H1 (cell line): Measurements from ENCODE around the gene AGBL1. TPM values are rescaled to one million over a fixed set of nuclear protein-coding genes. Genes with fewer than 3 reads are reported as not detected.

Experiments
- CTCF ChIA-PET: fragments of 300-600 bp; sonication (Branson Sonifier 250); formaldehyde crosslinking; loops from one replicate; lab custom pipeline; 2021; ENCODE audit not compliant: partially characterized antibody; lab: Charles Lee
- POLR2A ChIA-PET: fragments of 300-600 bp; sonication (Branson Sonifier 250); formaldehyde crosslinking; loops from one replicate; lab custom pipeline; 2021; ENCODE audit warnings: inconsistent platforms; ENCODE audit not compliant: partially characterized antibody; lab: Charles Lee
- DNase-seq, 2 experiments: peaks; one replicate each; pipeline versions ENCODE4 v3.0.0 to v3.0.0-alpha.2; 2010 to 2022; ENCODE audit warnings: low spot score in 2 of 2, low read depth in 1 of 2, mixed read lengths in 1 of 2
- FAIRE-seq: peaks from 2 replicates; lab custom pipeline; 2011; peaks lifted over from hg19 to GRCh38; lab: Jason Lieb, UNC
- H2AFZ ChIP-seq: 2 replicates; pipeline ENCODE4 v1.8.1; 2012; ENCODE audit warnings: low read length, inconsistent platforms
- H2AK5ac ChIP-seq: 2 replicates; pipeline ENCODE4 v1.6.1; 2013; ENCODE audit warnings: low read depth, low read length
- H2BK120ac ChIP-seq: replicated peaks from 2 replicates; pipeline ENCODE3; 2013; ENCODE audit warnings: low read depth, low read length, inconsistent platforms
- H2BK12ac ChIP-seq: 2 replicates; pipeline ENCODE4 v1.6.1; 2013; ENCODE audit warnings: low read depth, low read length
- H2BK15ac ChIP-seq: 2 replicates; pipeline ENCODE4 v1.6.1; 2013; ENCODE audit warnings: low read length
- H2BK20ac ChIP-seq: 2 replicates; pipeline ENCODE4 v1.6.1; 2013; ENCODE audit warnings: low read length
- H2BK5ac ChIP-seq: 2 replicates; pipeline ENCODE4 v1.6.1; 2013; ENCODE audit warnings: low read depth, low read length
- H3K14ac ChIP-seq: 2 replicates; pipeline ENCODE4 v1.6.1; 2013; ENCODE audit warnings: inconsistent platforms; ENCODE audit not compliant: insufficient read length
- H3K18ac ChIP-seq: 2 replicates; pipeline ENCODE4 v1.6.1; 2013; ENCODE audit warnings: low read length; ENCODE audit errors: extremely low read depth
- H3K23ac ChIP-seq: 2 replicates; pipeline ENCODE4 v1.6.1; 2013; ENCODE audit warnings: inconsistent platforms; ENCODE audit not compliant: insufficient read length
- H3K23me2 ChIP-seq: 2 replicates; pipeline ENCODE4 v1.6.1; 2013; ENCODE audit warnings: low read depth, low read length
- H3K27ac ChIP-seq: 2 replicates; pipeline ENCODE4 v1.6.1; 2011; ENCODE audit warnings: low read depth, low read length, inconsistent platforms
- H3K27me3 ChIP-seq, 4 experiments: replicated peaks in 1 of 4; 1 replicate in 1 of 4; 2 replicates in 3 of 4; pipeline versions ENCODE4 v1.6.1 to v1.8.1; 2011 to 2013; ENCODE audit warnings: low read length in 3 of 4, mild to moderate bottlenecking in 3 of 4, inconsistent platforms in 2 of 4, mixed read lengths in 2 of 4, moderate library complexity in 1 of 4; ENCODE audit not compliant: control insufficient read depth in 3 of 4, insufficient read depth in 3 of 4; ENCODE audit errors: extremely low read depth in 1 of 4
- H3K36me3 ChIP-seq, 4 experiments: 2 replicates each; pipeline versions ENCODE4 v1.6.1 to v1.8.1; 2011 to 2013; ENCODE audit warnings: mild to moderate bottlenecking in 4 of 4, low read length in 3 of 4, moderate library complexity in 2 of 4, control low read depth in 1 of 4, inconsistent platforms in 1 of 4; ENCODE audit not compliant: insufficient read depth in 4 of 4, control insufficient read depth in 2 of 4
- H3K4ac ChIP-seq: replicated peaks from 2 replicates; pipeline ENCODE3; 2013; ENCODE audit warnings: low read length, low read depth, mixed read lengths, inconsistent platforms; ENCODE audit not compliant: insufficient read length
- H3K4me1 ChIP-seq, 4 experiments: replicated peaks in 1 of 4; 1 replicate in 1 of 4; 2 replicates in 3 of 4; pipeline versions ENCODE4 v1.6.1 to v1.8.1; 2011 to 2013; ENCODE audit warnings: low read length in 3 of 4, inconsistent platforms in 2 of 4, mixed read lengths in 1 of 4; ENCODE audit not compliant: insufficient read depth in 4 of 4, control insufficient read depth in 3 of 4
- H3K4me2 ChIP-seq, 2 experiments: 2 replicates each; pipeline versions ENCODE4 v1.6.1 to v1.8.1; 2011 to 2013; ENCODE audit warnings: low read depth in 2 of 2, low read length in 2 of 2, control low read depth in 1 of 2, inconsistent platforms in 1 of 2, mild to moderate bottlenecking in 1 of 2; ENCODE audit not compliant: insufficient read depth in 1 of 2
- H3K4me3 ChIP-seq, 4 experiments: fragments of 200-600, 300-600 bp in 1 of 4; sonication (generic), shearing (Covaris generic), sonication (Bioruptor Twin) in 1 of 4; 2 replicates each; pipeline versions ENCODE4 v1.5.1 to v1.8.1; 2011 to 2016; ENCODE audit warnings: low read length in 4 of 4, low read depth in 3 of 4, control low read depth in 2 of 4, inconsistent platforms in 2 of 4, mild to moderate bottlenecking in 2 of 4, mixed read lengths in 1 of 4, moderate library complexity in 1 of 4; ENCODE audit not compliant: insufficient read depth in 2 of 4; ENCODE audit errors: extremely low read depth in 1 of 4
- H3K56ac ChIP-seq: replicated peaks from 2 replicates; pipeline ENCODE3; 2013; ENCODE audit warnings: low read depth, mild to moderate bottlenecking, mixed read lengths, low read length, inconsistent platforms; ENCODE audit not compliant: insufficient read length
- H3K79me1 ChIP-seq: 2 replicates; pipeline ENCODE4 v1.6.1; 2013; ENCODE audit warnings: low read depth, low read length, control low read depth
- H3K79me2 ChIP-seq, 2 experiments: 2 replicates each; pipeline versions ENCODE4 v1.6.1 to v1.8.1; 2012 to 2013; ENCODE audit warnings: low read length in 2 of 2, mild to moderate bottlenecking in 2 of 2, inconsistent platforms in 1 of 2; ENCODE audit not compliant: insufficient read depth in 2 of 2, control insufficient read depth in 1 of 2
- H3K9ac ChIP-seq, 4 experiments: replicated peaks in 1 of 4; 1 replicate in 1 of 4; 2 replicates in 3 of 4; pipeline versions ENCODE4 v1.6.1 to v1.8.1; 2011 to 2013; ENCODE audit warnings: low read depth in 3 of 4, low read length in 3 of 4, control low read depth in 2 of 4, mild to moderate bottlenecking in 2 of 4, moderate library complexity in 2 of 4, inconsistent platforms in 1 of 4; ENCODE audit errors: extremely low read depth in 1 of 4
- H3K9me3 ChIP-seq, 2 experiments: 2 replicates each; pipeline versions ENCODE4 v1.6.1 to v1.8.1; 2012 to 2013; ENCODE audit warnings: mild to moderate bottlenecking in 2 of 2, moderate library complexity in 2 of 2, control low read depth in 1 of 2, inconsistent platforms in 1 of 2, low read depth in 1 of 2, low read length in 1 of 2, mixed read lengths in 1 of 2; ENCODE audit not compliant: insufficient read depth in 2 of 2
- H4K20me1 ChIP-seq, 2 experiments: replicated peaks in 1 of 2; 2 replicates each; pipeline versions ENCODE3 to v1.8.1; 2011 to 2013; ENCODE audit warnings: inconsistent platforms in 2 of 2, low read length in 2 of 2, mild to moderate bottlenecking in 1 of 2; ENCODE audit not compliant: insufficient read depth in 2 of 2, control insufficient read depth in 1 of 2
- H4K5ac ChIP-seq: 2 replicates; pipeline ENCODE4 v1.6.1; 2013; ENCODE audit warnings: low read length, low read depth, mixed read lengths, inconsistent platforms; ENCODE audit not compliant: insufficient read length
- H4K8ac ChIP-seq: 2 replicates; pipeline ENCODE4 v1.8.0; 2013; ENCODE audit warnings: mild to moderate bottlenecking, moderate library complexity, low read length, inconsistent platforms; ENCODE audit not compliant: insufficient read depth; ENCODE audit errors: extremely low read depth
- H4K91ac ChIP-seq: replicated peaks from 2 replicates; pipeline ENCODE3; 2013; ENCODE audit warnings: low read length, mixed read lengths, inconsistent platforms; ENCODE audit not compliant: insufficient read length
- KDM5A ChIP-seq: fragments of 200-600 bp; IDR thresholded peaks from 2 replicates; pipeline ENCODE4 v1.7.1; 2012; ENCODE audit warnings: mild to moderate bottlenecking, low read length, inconsistent platforms, mixed read lengths
- RAD21 ChIP-seq, 2 experiments: IDR thresholded peaks in 1 of 2; conservative IDR thresholded peaks in 1 of 2; 2 replicates each; pipeline ENCODE4 v1.6.1; 2011; ENCODE audit warnings: low read depth in 2 of 2, low read length in 2 of 2, improper control_type of control experiment in 1 of 2, inconsistent platforms in 1 of 2, mild to moderate bottlenecking in 1 of 2, moderate library complexity in 1 of 2
- SAP30 ChIP-seq: fragments of 300-600 bp; sonication (generic); IDR thresholded peaks from 2 replicates; pipeline ENCODE4 v1.7.1; 2012; ENCODE audit warnings: low read length, moderate library complexity, mild to moderate bottlenecking, inconsistent platforms; ENCODE audit not compliant: insufficient read depth, insufficient replicate concordance
- WGBS, 2 experiments: shearing (Covaris generic) in 1 of 2; methylation state at CpG; one replicate each; pipeline versions ENCODE4 v1.1.6 to v1.1.7; 2013 to 2015; ENCODE audit warnings: low lambda C conversion rate in 2 of 2, mixed read lengths in 2 of 2, inconsistent platforms in 1 of 2, low coverage in 1 of 2, missing lambda C conversion rate in 1 of 2; ENCODE audit not compliant: insufficient replicate concordance in 2 of 2, insufficient coverage in 1 of 2, insufficient read length in 1 of 2; ENCODE audit errors: extremely low coverage in 1 of 2, missing lambda C conversion rate in 1 of 2; 5-methylcytosine and 5-hydroxymethylcytosine counted together
- polyA plus RNA-seq, 7 experiments: library from polyadenylated mRNA; depleted of rRNA in 3 of 7; stranded (reverse) in 5 of 7; unstranded in 2 of 7; fragments of >200 nt in 5 of 7; fragments of 200-250 nt in 2 of 7; gene quantifications; 1 replicate in 5 of 7; 2 replicates in 1 of 7; 4 replicates in 1 of 7; pipeline versions ENCODE4 v1.2.1 to v1.2.3, GENCODE V29; 2011 to 2013; ENCODE audit warnings: missing spikeins in 2 of 7, mixed read lengths in 2 of 7
- total RNA-seq: library from RNA; stranded (reverse); fragmentation: NEBNext Ultra II Directional; extraction: Animal tissue kit (Norgen Biotek cat#: 25700); gene quantifications from 2 replicates; pipeline ENCODE4 v1.2.1, GENCODE V29; 2021

Gene AGBL1
- total and polyA plus RNA-seq, 2 of the 8 experiments (the other 6 are each of a cell fraction or from before 2014, with no cell fraction given) = not detected

DNA sequence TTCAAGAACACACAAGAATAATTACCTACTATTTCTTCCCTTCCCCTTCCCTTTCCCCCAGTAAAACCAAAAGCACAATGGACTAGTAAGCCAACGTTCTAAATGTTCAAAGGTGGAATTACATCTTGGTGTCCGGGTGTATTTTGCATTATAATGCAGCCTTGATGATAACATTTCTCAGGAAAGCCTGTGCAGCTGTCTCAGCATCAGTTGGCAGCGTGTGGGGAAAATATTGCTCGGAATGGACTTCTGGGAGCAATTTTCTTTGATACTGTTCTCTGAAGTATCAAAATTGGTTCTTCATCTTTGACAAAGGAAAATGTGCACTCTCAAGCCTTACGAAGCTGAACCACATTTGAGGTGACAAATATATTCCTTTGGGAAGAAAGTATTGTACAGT, 198.9 kb downstream of the AGBL1 start:
- Histone ChIP-seq H4K5ac (no peak overlapping the region), H3K14ac (no peak overlapping the region), H4K8ac (no peak overlapping the region), H3K36me3 (no peaks in the 10 kb centered on the region), H3K27ac (no peak overlapping the region), H2AFZ (no peak overlapping the region), H3K9ac (no peak overlapping the region), H2BK5ac (no peak overlapping the region), H3K23ac (no peak overlapping the region), H3K18ac (no peak overlapping the region), H3K79me1 (no peaks in the 10 kb centered on the region), H4K20me1 (no peaks in the 10 kb centered on the region), H3K79me2 (no peaks in the 10 kb centered on the region), H4K91ac (no peak overlapping the region), H3K4me1 (no peaks in the 10 kb centered on the region), H2BK12ac (no peak overlapping the region), H2BK20ac (no peak overlapping the region), H2BK120ac (no peak overlapping the region), H3K4ac (no peak overlapping the region), H2BK15ac (no peak overlapping the region), H3K4me2 (no peak overlapping the region), H3K9me3 (no peaks in the 10 kb centered on the region), H2AK5ac (no peak overlapping the region), H3K27me3 (no peaks in the 10 kb centered on the region), H3K4me3 (no peak overlapping the region), H3K23me2 (no peaks in the 10 kb centered on the region; the same call in 1 of the 2 replicates), H3K56ac (no peak overlapping the region)
- ChIA-PET POLR2A (no interaction called here), CTCF (interaction anchor here (0.7 kb wide), 1 partner anchor 48 kb away, joined by 3 read pairs; no protein-coding TSS in a partner anchor)
- 87% methylated on average over 5 of the region's 5 CpGs; no CpG with 5 or more reads in 1 of the 2 experiments for WGBS, 2 experiments
- TF ChIP-seq SAP30 = no peak
- no peak for TF ChIP-seq RAD21 (IDR thresholded peaks at IDR 0.05 in 1 of 2, conservative IDR thresholded peaks at IDR 0.05 in 1 of 2; ENCODE audit: low read depth in 2 of 2, low read length in 2 of 2)
- TF ChIP-seq KDM5A = no peak
- no peak for DNase-seq
- FAIRE-seq = no peak
